Measurements from ENCODE around the gene CHTOP.

DNA sequence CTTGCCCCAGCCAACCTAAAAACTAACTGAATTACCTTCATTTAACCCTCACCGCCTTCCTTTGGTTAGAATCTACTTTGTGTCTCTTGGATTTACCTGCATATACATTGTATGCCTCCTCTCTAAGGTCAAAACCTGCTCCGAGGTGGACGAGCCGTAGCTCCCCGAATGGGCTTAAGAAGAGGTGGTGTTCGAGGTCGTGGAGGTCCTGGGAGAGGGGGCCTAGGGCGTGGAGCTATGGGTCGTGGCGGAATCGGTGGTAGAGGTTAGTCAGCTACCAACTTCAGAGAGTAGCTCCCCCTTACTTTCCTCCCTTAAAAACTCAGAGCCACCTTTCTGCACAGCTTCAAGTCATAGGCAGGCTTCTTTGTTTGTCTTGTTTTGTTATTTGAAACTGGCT is 9.2 kb downstream of the CHTOP start:
- TF ChIP-seq, protein P1, sequence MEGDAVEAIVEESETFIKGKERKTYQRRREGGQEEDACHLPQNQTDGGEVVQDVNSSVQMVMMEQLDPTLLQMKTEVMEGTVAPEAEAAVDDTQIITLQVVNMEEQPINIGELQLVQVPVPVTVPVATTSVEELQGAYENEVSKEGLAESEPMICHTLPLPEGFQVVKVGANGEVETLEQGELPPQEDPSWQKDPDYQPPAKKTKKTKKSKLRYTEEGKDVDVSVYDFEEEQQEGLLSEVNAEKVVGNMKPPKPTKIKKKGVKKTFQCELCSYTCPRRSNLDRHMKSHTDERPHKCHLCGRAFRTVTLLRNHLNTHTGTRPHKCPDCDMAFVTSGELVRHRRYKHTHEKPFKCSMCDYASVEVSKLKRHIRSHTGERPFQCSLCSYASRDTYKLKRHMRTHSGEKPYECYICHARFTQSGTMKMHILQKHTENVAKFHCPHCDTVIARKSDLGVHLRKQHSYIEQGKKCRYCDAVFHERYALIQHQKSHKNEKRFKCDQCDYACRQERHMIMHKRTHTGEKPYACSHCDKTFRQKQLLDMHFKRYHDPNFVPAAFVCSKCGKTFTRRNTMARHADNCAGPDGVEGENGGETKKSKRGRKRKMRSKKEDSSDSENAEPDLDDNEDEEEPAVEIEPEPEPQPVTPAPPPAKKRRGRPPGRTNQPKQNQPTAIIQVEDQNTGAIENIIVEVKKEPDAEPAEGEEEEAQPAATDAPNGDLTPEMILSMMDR (IDR thresholded peaks at IDR 0.05) = no peak
- no peak for TF ChIP-seq POLR2A (IDR thresholded peaks at IDR 0.05)
